Endodermal cell (in vitro differentiated cells): ENCODE results near the gene IZUMO4. TPM values are rescaled to one million over a fixed set of nuclear protein-coding genes. Genes with fewer than 3 reads are reported as not detected.

Experiments used
- DNase-seq: peaks from one replicate; pipeline ENCODE4 v3.0.0-alpha.2; 2017
- H3K27ac ChIP-seq: 2 replicates; pipeline ENCODE4 v1.5.1; 2013; ENCODE audit warnings: mild to moderate bottlenecking, low read depth, low read length, moderate library complexity
- H3K27me3 ChIP-seq: 2 replicates; pipeline ENCODE4 v1.6.1; 2013; ENCODE audit warnings: mild to moderate bottlenecking, low read length, moderate library complexity; ENCODE audit not compliant: insufficient read depth, control insufficient read depth, poor library complexity, severe bottlenecking
- H3K36me3 ChIP-seq: 2 replicates; pipeline ENCODE4 v1.7.0; 2013; ENCODE audit warnings: mild to moderate bottlenecking, low read length, moderate library complexity; ENCODE audit not compliant: control insufficient read depth, insufficient read depth
- H3K4me1 ChIP-seq: one replicate; pipeline ENCODE4 v1.7.0; 2013; ENCODE audit warnings: low read length; ENCODE audit not compliant: control insufficient read depth, insufficient read depth
- H3K4me3 ChIP-seq: 2 replicates; pipeline ENCODE4 v1.5.1; 2013; ENCODE audit warnings: mild to moderate bottlenecking, low read length, moderate library complexity
- H3K9ac ChIP-seq: 2 replicates; pipeline ENCODE4 v1.6.1; 2013; ENCODE audit warnings: mild to moderate bottlenecking, low read length, moderate library complexity; ENCODE audit not compliant: poor library complexity, severe bottlenecking; ENCODE audit errors: extremely low read depth
- H3K9me3 ChIP-seq: 2 replicates; pipeline ENCODE4 v1.6.1; 2013; ENCODE audit warnings: mild to moderate bottlenecking, low read length, moderate library complexity; ENCODE audit not compliant: control insufficient read depth
- H3K27ac Mint-ChIP-seq: 2 replicates; pipeline ENCODE4 v1.8.0; 2020; ENCODE audit warnings: mixed read lengths
- H3K27me3 Mint-ChIP-seq: 2 replicates; pipeline ENCODE4 v1.8.0; 2021; ENCODE audit warnings: mild to moderate bottlenecking, mixed read lengths; ENCODE audit not compliant: insufficient read depth
- H3K36me3 Mint-ChIP-seq: 2 replicates; pipeline ENCODE4 v1.8.0; 2020; ENCODE audit warnings: low read depth, mixed read lengths
- H3K4me1 Mint-ChIP-seq: 2 replicates; pipeline ENCODE4 v1.8.0; 2020; ENCODE audit warnings: mixed read lengths
- H3K4me3 Mint-ChIP-seq: 2 replicates; pipeline ENCODE4 v1.8.0; 2020; ENCODE audit warnings: mild to moderate bottlenecking, moderate library complexity, mixed read lengths
- H3K9me3 Mint-ChIP-seq: 2 replicates; pipeline ENCODE4 v1.8.0; 2020; ENCODE audit warnings: mild to moderate bottlenecking, mixed read lengths
- CTCF ChIP-seq: fragments of 200-600 bp; sonication (generic); conservative IDR thresholded peaks from 2 replicates; pipeline ENCODE4 v1.5.0; 2021; ENCODE audit warnings: antibody characterized with exemption, mild to moderate bottlenecking
- WGBS, 2 experiments: methylation state at CpG; one replicate each; pipeline versions ENCODE4 v1.1.5 to v1.1.7; 2013; ENCODE audit warnings: missing lambda C conversion rate in 2 of 2, mixed read lengths in 1 of 2; ENCODE audit not compliant: insufficient coverage in 1 of 2, insufficient read length in 1 of 2; 5-methylcytosine and 5-hydroxymethylcytosine counted together
- total RNA-seq, 2 donors: library from RNA; stranded (reverse); fragmentation: NEBNext Ultra II Directional in 1 of 2; extraction: Animal tissue kit (Norgen Biotek cat#: 25700) in 1 of 2; gene quantifications; 2 replicates in 1 of 2; 3 replicates in 1 of 2; pipeline ENCODE4 v1.2.1, GENCODE V29; 2021

The IZUMO4 gene
- total RNA-seq, 2 donors from 2014 or later = 4.3 to 5.4 TPM

- Histone ChIP-seq H3K9me3 (no peaks in the 10 kb centered on the region), H3K9ac (no peak overlapping the region), H3K27me3 (no peaks in the 10 kb centered on the region), H3K27ac (no peak overlapping the region), H3K36me3 (no peaks in the 10 kb centered on the region), H3K4me3 (no peak overlapping the region), H3K4me1 (peaks cover 10% of the 10 kb centered on the region)
- DNase-seq = no peak
- H3K9me3 Mint-ChIP-seq = no peaks in the 10 kb centered on the region
- H3K4me1 Mint-ChIP-seq = peaks cover 2% of the 10 kb centered on the region
- TF ChIP-seq CTCF = no peak
- H3K4me3 Mint-ChIP-seq = no peak overlapping the region
- no peaks in the 10 kb centered on the region for H3K36me3 Mint-ChIP-seq
- no peak overlapping the region for H3K27ac Mint-ChIP-seq
- no peaks in the 10 kb centered on the region for H3K27me3 Mint-ChIP-seq
- 94 to 96% methylated on average over 22 to 24 of the region's 24 CpGs for WGBS, 2 experiments
Measured at GRCh38 chr19:2053601-2054389, 42.9 kb upstream of the IZUMO4 start.

- no peak overlapping the region for H3K27ac ChIP-seq
- no peaks in the 10 kb centered on the region for H3K9me3 Mint-ChIP-seq
- H3K4me1 Mint-ChIP-seq = peaks cover 4% of the 10 kb centered on the region
- H3K9me3 ChIP-seq = no peaks in the 10 kb centered on the region
- H3K4me3 Mint-ChIP-seq = no peak overlapping the region
- peaks cover 3% of the 10 kb centered on the region for H3K4me1 ChIP-seq
- 88 to 98% methylated on average over 5 to 8 of the region's 8 CpGs for WGBS, 2 experiments
- no peak overlapping the region for H3K27ac Mint-ChIP-seq
- H3K4me3 ChIP-seq = no peak overlapping the region
- no peaks in the 10 kb centered on the region for H3K27me3 Mint-ChIP-seq
- TF ChIP-seq CTCF = no peak
- no peak overlapping the region for H3K9ac ChIP-seq
- DNase-seq = no peak
- H3K36me3 Mint-ChIP-seq = no peaks in the 10 kb centered on the region
- H3K36me3 ChIP-seq = no peaks in the 10 kb centered on the region
- H3K27me3 ChIP-seq = no peaks in the 10 kb centered on the region
Measured at GRCh38 chr19:2054763-2055162, 42.0 kb upstream of the IZUMO4 start.

GRCh38 chr19:2055931-2056836, 40.5 kb upstream of the IZUMO4 start:
- DNase-seq = peak; percentile 71
- no peaks in the 10 kb centered on the region for H3K36me3 Mint-ChIP-seq
- no peak overlapping the region for H3K4me3 ChIP-seq
- no peaks in the 10 kb centered on the region for H3K27me3 ChIP-seq
- 52 to 80% methylated on average over 8 to 22 of the region's 22 CpGs for WGBS, 2 experiments
- TF ChIP-seq CTCF = no peak
- no peak overlapping the region for H3K9ac ChIP-seq
- H3K36me3 ChIP-seq = no peaks in the 10 kb centered on the region
- peaks cover 5% of the 10 kb centered on the region for H3K4me1 ChIP-seq
- H3K27ac Mint-ChIP-seq = peak overlapping the region; percentile 58
- H3K9me3 Mint-ChIP-seq = no peaks in the 10 kb centered on the region
- H3K9me3 ChIP-seq = no peaks in the 10 kb centered on the region
- H3K4me1 Mint-ChIP-seq = peaks cover 12% of the 10 kb centered on the region
- H3K4me3 Mint-ChIP-seq = no peak overlapping the region
- no peaks in the 10 kb centered on the region for H3K27me3 Mint-ChIP-seq
- H3K27ac ChIP-seq = no peak overlapping the region
